ENCODE results near the gene PHYHIPL.

DNA sequence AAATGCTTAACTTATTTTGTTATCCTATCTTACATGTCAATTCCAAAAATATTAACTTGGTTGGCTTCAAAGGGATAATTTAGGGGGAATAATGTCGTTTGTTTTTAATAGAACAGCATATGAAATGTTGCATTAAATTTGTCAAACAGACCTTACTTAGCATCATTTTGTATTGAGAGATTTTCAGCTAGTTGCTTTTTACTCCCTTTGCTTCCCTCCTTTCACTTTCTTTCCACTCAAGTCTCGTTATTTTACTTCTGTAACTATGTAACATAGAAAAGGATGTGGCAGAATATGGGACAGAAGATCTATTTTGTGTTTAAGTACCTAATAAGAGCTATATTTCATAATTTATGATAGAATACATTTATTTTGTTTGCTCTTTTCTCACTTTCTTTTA is 2.6 kb downstream of the PHYHIPL start:
- TF ChIP-seq ZFX (IDR thresholded peaks at IDR 0.05; ENCODE audit: borderline replicate concordance) = no peak
- TF ChIP-seq, protein P1, sequence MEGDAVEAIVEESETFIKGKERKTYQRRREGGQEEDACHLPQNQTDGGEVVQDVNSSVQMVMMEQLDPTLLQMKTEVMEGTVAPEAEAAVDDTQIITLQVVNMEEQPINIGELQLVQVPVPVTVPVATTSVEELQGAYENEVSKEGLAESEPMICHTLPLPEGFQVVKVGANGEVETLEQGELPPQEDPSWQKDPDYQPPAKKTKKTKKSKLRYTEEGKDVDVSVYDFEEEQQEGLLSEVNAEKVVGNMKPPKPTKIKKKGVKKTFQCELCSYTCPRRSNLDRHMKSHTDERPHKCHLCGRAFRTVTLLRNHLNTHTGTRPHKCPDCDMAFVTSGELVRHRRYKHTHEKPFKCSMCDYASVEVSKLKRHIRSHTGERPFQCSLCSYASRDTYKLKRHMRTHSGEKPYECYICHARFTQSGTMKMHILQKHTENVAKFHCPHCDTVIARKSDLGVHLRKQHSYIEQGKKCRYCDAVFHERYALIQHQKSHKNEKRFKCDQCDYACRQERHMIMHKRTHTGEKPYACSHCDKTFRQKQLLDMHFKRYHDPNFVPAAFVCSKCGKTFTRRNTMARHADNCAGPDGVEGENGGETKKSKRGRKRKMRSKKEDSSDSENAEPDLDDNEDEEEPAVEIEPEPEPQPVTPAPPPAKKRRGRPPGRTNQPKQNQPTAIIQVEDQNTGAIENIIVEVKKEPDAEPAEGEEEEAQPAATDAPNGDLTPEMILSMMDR (IDR thresholded peaks at IDR 0.05) = no peak
